AML-193 (cell line): Measurements from ENCODE around the gene RIPOR2.

Experiments
- DNase-seq, 2 experiments: peaks; one replicate each; lab custom pipeline; 2025; lab: John Stamatoyannopoulos, UW

RIPOR2 gene

GRCh38 chr6:24935366-24936152 is at the start of gene RIPOR2:
Gene RIPOR2, minus strand, starts transcription at chr6:24935960. Its CDS starts 62 bp downstream, at chr6:24935898.
- DNase-seq = peak; percentile 65 to 69

GRCh38 chr6:24985323-24985722 is 49.6 kb upstream of the RIPOR2 start:
- no peak for DNase-seq

- DNase-seq = no peak
These were observed 46.5 kb upstream of the RIPOR2 start for GRCh38 chr6:24982231-24982630.

GRCh38 chr6:24981386-24981760 is 45.6 kb upstream of the RIPOR2 start:
- DNase-seq = no peak

GRCh38 chr6:24980507-24981385 is 45.0 kb upstream of the RIPOR2 start:
- DNase-seq = no peak

- no peak for DNase-seq
These were observed 43.4 kb upstream of the RIPOR2 start for GRCh38 chr6:24979176-24979575.

GRCh38 chr6:24974182-24975171 is 38.7 kb upstream of the RIPOR2 start:
- DNase-seq = no peak

GRCh38 chr6:24972311-24972958 is 36.7 kb upstream of the RIPOR2 start:
- no peak for DNase-seq

GRCh38 chr6:24971067-24971466 is 35.3 kb upstream of the RIPOR2 start:
- no peak for DNase-seq

- no peak for DNase-seq
These were observed 33.6 kb upstream of the RIPOR2 start for GRCh38 chr6:24969343-24969860.

GRCh38 chr6:24968783-24969182 is 33.0 kb upstream of the RIPOR2 start:
- DNase-seq = no peak

GRCh38 chr6:24967211-24967610 is 31.5 kb upstream of the RIPOR2 start:
- no peak for DNase-seq

GRCh38 chr6:24966381-24966780 is 30.6 kb upstream of the RIPOR2 start:
- DNase-seq = no peak

- no peak for DNase-seq
These were observed 28.3 kb upstream of the RIPOR2 start for GRCh38 chr6:24963887-24964570.

GRCh38 chr6:24963339-24963738 is 27.6 kb upstream of the RIPOR2 start:
- no peak for DNase-seq

GRCh38 chr6:24961852-24962251 is 26.1 kb upstream of the RIPOR2 start:
- DNase-seq = no peak

GRCh38 chr6:24960991-24961475 is 25.3 kb upstream of the RIPOR2 start:
- no peak for DNase-seq

- peak in 1 of 2 experiments; percentile 29 for DNase-seq
These were observed 23.6 kb upstream of the RIPOR2 start for GRCh38 chr6:24959319-24959718.

- DNase-seq = no peak
These were observed 21.4 kb upstream of the RIPOR2 start for GRCh38 chr6:24957199-24957598.

- DNase-seq = no peak
These were observed 18.0 kb upstream of the RIPOR2 start for GRCh38 chr6:24953726-24954125.
